Neural crest cell (in vitro differentiated cells): Measurements from ENCODE around the gene MATR3. TPM values are rescaled to one million over a fixed set of nuclear protein-coding genes. Genes with fewer than 3 reads are reported as not detected.

Experiments
- DNase-seq: peaks from one replicate; pipeline ENCODE4 v3.0.0; 2021; ENCODE audit warnings: low read depth, mixed read lengths, low spot score
- H3K27ac Mint-ChIP-seq: one replicate; pipeline ENCODE4 v1.8.0; 2021; ENCODE audit warnings: mild to moderate bottlenecking, mixed read lengths; ENCODE audit not compliant: unreplicated experiment
- H3K27me3 Mint-ChIP-seq: 2 replicates; pipeline ENCODE4 v1.8.0; 2021; ENCODE audit warnings: low read depth, mild to moderate bottlenecking, mixed read lengths
- H3K36me3 Mint-ChIP-seq: 2 replicates; pipeline ENCODE4 v1.8.0; 2021; ENCODE audit warnings: low read depth, mild to moderate bottlenecking, mixed read lengths
- H3K4me1 Mint-ChIP-seq: 2 replicates; pipeline ENCODE4 v1.8.0; 2021; ENCODE audit warnings: mixed read lengths
- H3K4me3 Mint-ChIP-seq: one replicate; pipeline ENCODE4 v1.8.0; 2021; ENCODE audit warnings: mild to moderate bottlenecking, mixed read lengths
- H3K9me3 Mint-ChIP-seq: 2 replicates; pipeline ENCODE4 v1.8.0; 2021; ENCODE audit warnings: mixed read lengths
- CTCF ChIP-seq: fragments of 200-600 bp; sonication (generic); conservative IDR thresholded peaks from 2 replicates; pipeline ENCODE4 v1.5.0; 2021; ENCODE audit warnings: antibody characterized with exemption, mild to moderate bottlenecking
- total RNA-seq: library from RNA; stranded (reverse); gene quantifications from 2 replicates; pipeline ENCODE4 v1.2.1, GENCODE V29; 2021

Gene MATR3
- total RNA-seq, 1 donor from 2014 or later = 329 TPM

- Mint-ChIP-seq H3K36me3 (peaks cover 2% of the 10 kb centered on the region), H3K4me1 (no peaks in the 10 kb centered on the region), H3K27me3 (no peaks in the 10 kb centered on the region), H3K27ac (no peak overlapping the region), H3K4me3 (no peak overlapping the region), H3K9me3 (no peaks in the 10 kb centered on the region)
- no peak for DNase-seq
- no peak for TF ChIP-seq CTCF
Measured at GRCh38 chr5:139378941-139379361, 85.4 kb downstream of the MATR3 start.

- peak overlapping the region; percentile 35 for H3K27ac Mint-ChIP-seq
- DNase-seq = no peak
- H3K4me3 Mint-ChIP-seq = no peak overlapping the region
- no peaks in the 10 kb centered on the region for H3K9me3 Mint-ChIP-seq
- H3K36me3 Mint-ChIP-seq = peaks cover 2% of the 10 kb centered on the region
- no peak for TF ChIP-seq CTCF
- H3K4me1 Mint-ChIP-seq = no peaks in the 10 kb centered on the region
- H3K27me3 Mint-ChIP-seq = no peaks in the 10 kb centered on the region
Measured at GRCh38 chr5:139379626-139380449, 86.3 kb downstream of the MATR3 start.

Other genes starting within 250 kb of the MATR3 start
- 13.7 and 16.0 TPM in 2 replicates for gene SIL1, start 95.4 kb upstream of the MATR3 start, total RNA-seq
- 103 and 104 TPM in 2 replicates for gene PAIP2, start 48.1 kb downstream of the MATR3 start, total RNA-seq
- not detected in 2 replicates for gene SLC23A1, start 89.6 kb downstream of the MATR3 start, total RNA-seq
- 0.25 and 0.30 TPM in 2 replicates for gene MZB1, start 96.2 kb downstream of the MATR3 start, total RNA-seq
- gene PROB1, start 101.4 kb downstream of the MATR3 start, total RNA-seq = 2.2 and 2.4 TPM in 2 replicates
- gene SPATA24, start 110.3 kb downstream of the MATR3 start, total RNA-seq = 15.2 and 16.1 TPM in 2 replicates
- 27.9 and 32.5 TPM in 2 replicates for gene DNAJC18, start 145.8 kb downstream of the MATR3 start, total RNA-seq
- not detected in 2 replicates for gene ECSCR, start 169.0 kb downstream of the MATR3 start, total RNA-seq
- gene SMIM33, start 177.3 kb downstream of the MATR3 start, total RNA-seq = not detected in 2 replicates
- 0.23 and 0.49 TPM in 2 replicates for gene STING1, start 189.0 kb downstream of the MATR3 start, total RNA-seq